GM12878 (cell line): ENCODE results near the gene GUK1. TPM values are rescaled to one million over a fixed set of nuclear protein-coding genes. Genes with fewer than 3 reads are reported as not detected.

Experiments
- ATAC-seq: fragments of 200-7000 bp; cut with Tn5 transposase; 3 replicates; pipeline ENCODE4 v1.9.1; 2020; ENCODE audit warnings: mild to moderate bottlenecking, moderate library complexity
- BruUV-seq: library from RNA; stranded (reverse); fragments of 400-500 nt; replicated peaks from 2 replicates; lab custom pipeline; 2021; lab: Mats Ljungman, UMichigan
- CTCF ChIA-PET: fragments of 300-600 bp; sonication (Branson Sonifier 250); formaldehyde crosslinking; extraction: SDS; loops from one replicate; lab custom pipeline; 2021; ENCODE audit warnings: inconsistent platforms; lab: Yijun Ruan, JAX
- POLR2A ChIA-PET: fragments of 350-600 bp; formaldehyde crosslinking; extraction: SDS; loops from one replicate; lab custom pipeline; 2021; ENCODE audit warnings: inconsistent platforms; lab: Charles Lee
- RAD21 ChIA-PET: fragments of 300-600 bp; sonication (Branson Sonifier 250); formaldehyde crosslinking; loops from one replicate; lab custom pipeline; 2023; ENCODE audit warnings: antibody characterized with exemption; ENCODE audit not compliant: unreplicated experiment; lab: Charles Lee
- SMC1A ChIA-PET: fragments of 300-600 bp; sonication (Branson Sonifier 250); formaldehyde crosslinking; loops from one replicate; lab custom pipeline; 2023; ENCODE audit not compliant: unreplicated experiment, uncharacterized antibody; lab: Charles Lee
- DNase-seq: peaks from one replicate; pipeline ENCODE4 v3.0.0-alpha.2; 2011; ENCODE audit warnings: low read depth, low spot score
- FAIRE-seq: peaks from 3 replicates; lab custom pipeline; 2011; peaks lifted over from hg19 to GRCh38; lab: Jason Lieb, UNC
- H2AFZ ChIP-seq: 2 replicates; pipeline ENCODE4 v1.6.0; 2011; ENCODE audit warnings: low read depth, low read length, control low read depth; ENCODE audit not compliant: control insufficient read depth
- H3K27ac ChIP-seq: 2 replicates; pipeline ENCODE4 v1.5.1; 2011; ENCODE audit warnings: control low read depth; ENCODE audit not compliant: control insufficient read depth, insufficient read depth
- H3K27me3 ChIP-seq, 2 experiments: replicated peaks in 1 of 2; 2 replicates each; pipeline versions ENCODE4 v1.6.0 to v1.6.1; 2011; ENCODE audit warnings: low read length in 1 of 2; ENCODE audit not compliant: control insufficient read depth in 2 of 2, insufficient read depth in 2 of 2
- H3K36me3 ChIP-seq, 2 experiments: 2 replicates each; pipeline ENCODE4 v1.5.1; 2011; ENCODE audit warnings: low read length in 1 of 2; ENCODE audit not compliant: control insufficient read depth in 2 of 2, insufficient read depth in 2 of 2
- H3K4me1 ChIP-seq: 2 replicates; pipeline ENCODE4 v1.6.1; 2011; ENCODE audit warnings: mild to moderate bottlenecking, low read length, moderate library complexity, mixed read lengths; ENCODE audit not compliant: control insufficient read depth, insufficient read depth
- H3K4me2 ChIP-seq: 2 replicates; pipeline ENCODE4 v1.6.0; 2011; ENCODE audit warnings: control low read depth; ENCODE audit not compliant: control insufficient read depth, insufficient read depth
- H3K4me3 ChIP-seq: fragments of 200-600 bp; sonication (generic); 2 replicates; pipeline ENCODE4 v1.5.1; 2016
- H3K79me2 ChIP-seq: 2 replicates; pipeline ENCODE4 v1.6.0; 2011; ENCODE audit warnings: low read length; ENCODE audit not compliant: control insufficient read depth, insufficient read depth
- H3K9ac ChIP-seq: 2 replicates; pipeline ENCODE4 v1.8.0; 2011; ENCODE audit warnings: low read length, control low read depth, mixed read lengths; ENCODE audit not compliant: control insufficient read depth, insufficient read depth
- H3K9me3 ChIP-seq: replicated peaks from 3 replicates; pipeline ENCODE4 v1.5.1; 2011; ENCODE audit warnings: mild to moderate bottlenecking, low read length; ENCODE audit not compliant: control insufficient read depth, insufficient read depth
- H4K20me1 ChIP-seq: 2 replicates; pipeline ENCODE4 v1.6.0; 2011; ENCODE audit not compliant: control insufficient read depth, insufficient read depth
- CHD4 ChIP-seq: fragments of 200-600 bp; sonication (generic); IDR thresholded peaks from 2 replicates; pipeline ENCODE4 v1.6.1; 2016; ENCODE audit warnings: mild to moderate bottlenecking
- POLR2AphosphoS2 ChIP-seq: IDR thresholded peaks from 2 replicates; pipeline ENCODE4 v1.6.1; 2011; ENCODE audit warnings: low read depth, mild to moderate bottlenecking, low read length, improper control_type of control experiment, moderate library complexity
- SREBF1 ChIP-seq: IDR thresholded peaks from 2 replicates; pipeline ENCODE4 v1.6.1; 2012; ENCODE audit warnings: mild to moderate bottlenecking, low read length
- WGBS: methylation state at CpG from one replicate; pipeline ENCODE4 v1.1.6; 2016; ENCODE audit warnings: low lambda C conversion rate; ENCODE audit not compliant: insufficient replicate concordance, insufficient coverage; ENCODE audit errors: missing lambda C conversion rate; 5-methylcytosine and 5-hydroxymethylcytosine counted together
- in situ Hi-C: fragments of 300-500 bp; cut with MboI; formaldehyde crosslinking; loops from 9 replicates; pipeline ENCODE4 v1.14.3; 2018; ENCODE audit warnings: mixed read lengths
- intact Hi-C: fragments of 100-400 bp; cut with micrococcal nuclease; formaldehyde crosslinking; loops from one replicate; pipeline ENCODE4 v1.14.2; 2022; ENCODE audit not compliant: unreplicated experiment
- polyA plus RNA-seq, 11 experiments: library from polyadenylated mRNA; depleted of rRNA in 4 of 11; unstranded in 6 of 11; stranded (reverse) in 5 of 11; fragments of >200 nt; fragmentation: Nextera tagmentation in 4 of 11; fragmentation: Illumina TruSeq in 1 of 11; extraction: Ambion mirVana in 4 of 11; extraction: Trizol in 1 of 11; gene quantifications; 1 replicate in 1 of 11; 2 replicates in 10 of 11; pipeline versions ENCODE4 v1.2.1 to v1.2.3, GENCODE V29; 2011 to 2016; ENCODE audit warnings: inconsistent platforms in 2 of 11, missing spikeins in 2 of 11, low read depth in 1 of 11
- total RNA-seq, 4 experiments: library from RNA; depleted of rRNA in 3 of 4; stranded (reverse); fragments of >200 nt in 3 of 4; fragmentation: Illumina TruSeq in 1 of 4; extraction: Trizol in 1 of 4; gene quantifications; 2 replicates each; pipeline versions ENCODE4 v1.2.1 to v1.2.3, GENCODE V29; 2013 to 2021
- TF ChIP-seq, protein P1 (sequence below): fragments of 450-650 bp; IDR thresholded peaks from 2 replicates; pipeline ENCODE4 v1.6.1; 2017; ENCODE audit warnings: low read depth, mild to moderate bottlenecking, moderate library complexity
- TF ChIP-seq, protein P2 (sequence below): fragments of 450-650 bp; IDR thresholded peaks from 2 replicates; pipeline ENCODE4 v1.6.1; 2017; ENCODE audit warnings: mild to moderate bottlenecking, moderate library complexity

Gene GUK1
- total and polyA plus RNA-seq, 10 of the 15 experiments (the other 5 are each of a cell fraction or from before 2014, with no cell fraction given), result 6.3 to 357 (median 203) TPM

GRCh38 chr1:228151180-228151925, 11.3 kb downstream of the GUK1 start:
- in situ Hi-C loops, result no loop called here
- peaks cover 4% of the 10 kb centered on the region for H3K79me2 ChIP-seq
- DNase-seq (no peak), ATAC-seq (peak; percentile 8), FAIRE-seq (no peak)
- H3K9me3 ChIP-seq, result no peaks in the 10 kb centered on the region
- no TSS peak for BruUV-seq
- RAD21 ChIA-PET, result no interaction called here
- H3K27me3 ChIP-seq, result no peaks in the 10 kb centered on the region
- TF ChIP-seq, protein P1, sequence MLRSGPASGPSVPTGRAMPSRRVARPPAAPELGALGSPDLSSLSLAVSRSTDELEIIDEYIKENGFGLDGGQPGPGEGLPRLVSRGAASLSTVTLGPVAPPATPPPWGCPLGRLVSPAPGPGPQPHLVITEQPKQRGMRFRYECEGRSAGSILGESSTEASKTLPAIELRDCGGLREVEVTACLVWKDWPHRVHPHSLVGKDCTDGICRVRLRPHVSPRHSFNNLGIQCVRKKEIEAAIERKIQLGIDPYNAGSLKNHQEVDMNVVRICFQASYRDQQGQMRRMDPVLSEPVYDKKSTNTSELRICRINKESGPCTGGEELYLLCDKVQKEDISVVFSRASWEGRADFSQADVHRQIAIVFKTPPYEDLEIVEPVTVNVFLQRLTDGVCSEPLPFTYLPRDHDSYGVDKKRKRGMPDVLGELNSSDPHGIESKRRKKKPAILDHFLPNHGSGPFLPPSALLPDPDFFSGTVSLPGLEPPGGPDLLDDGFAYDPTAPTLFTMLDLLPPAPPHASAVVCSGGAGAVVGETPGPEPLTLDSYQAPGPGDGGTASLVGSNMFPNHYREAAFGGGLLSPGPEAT, result no peak
- no peak for TF ChIP-seq CHD4
- TF ChIP-seq, protein P2, sequence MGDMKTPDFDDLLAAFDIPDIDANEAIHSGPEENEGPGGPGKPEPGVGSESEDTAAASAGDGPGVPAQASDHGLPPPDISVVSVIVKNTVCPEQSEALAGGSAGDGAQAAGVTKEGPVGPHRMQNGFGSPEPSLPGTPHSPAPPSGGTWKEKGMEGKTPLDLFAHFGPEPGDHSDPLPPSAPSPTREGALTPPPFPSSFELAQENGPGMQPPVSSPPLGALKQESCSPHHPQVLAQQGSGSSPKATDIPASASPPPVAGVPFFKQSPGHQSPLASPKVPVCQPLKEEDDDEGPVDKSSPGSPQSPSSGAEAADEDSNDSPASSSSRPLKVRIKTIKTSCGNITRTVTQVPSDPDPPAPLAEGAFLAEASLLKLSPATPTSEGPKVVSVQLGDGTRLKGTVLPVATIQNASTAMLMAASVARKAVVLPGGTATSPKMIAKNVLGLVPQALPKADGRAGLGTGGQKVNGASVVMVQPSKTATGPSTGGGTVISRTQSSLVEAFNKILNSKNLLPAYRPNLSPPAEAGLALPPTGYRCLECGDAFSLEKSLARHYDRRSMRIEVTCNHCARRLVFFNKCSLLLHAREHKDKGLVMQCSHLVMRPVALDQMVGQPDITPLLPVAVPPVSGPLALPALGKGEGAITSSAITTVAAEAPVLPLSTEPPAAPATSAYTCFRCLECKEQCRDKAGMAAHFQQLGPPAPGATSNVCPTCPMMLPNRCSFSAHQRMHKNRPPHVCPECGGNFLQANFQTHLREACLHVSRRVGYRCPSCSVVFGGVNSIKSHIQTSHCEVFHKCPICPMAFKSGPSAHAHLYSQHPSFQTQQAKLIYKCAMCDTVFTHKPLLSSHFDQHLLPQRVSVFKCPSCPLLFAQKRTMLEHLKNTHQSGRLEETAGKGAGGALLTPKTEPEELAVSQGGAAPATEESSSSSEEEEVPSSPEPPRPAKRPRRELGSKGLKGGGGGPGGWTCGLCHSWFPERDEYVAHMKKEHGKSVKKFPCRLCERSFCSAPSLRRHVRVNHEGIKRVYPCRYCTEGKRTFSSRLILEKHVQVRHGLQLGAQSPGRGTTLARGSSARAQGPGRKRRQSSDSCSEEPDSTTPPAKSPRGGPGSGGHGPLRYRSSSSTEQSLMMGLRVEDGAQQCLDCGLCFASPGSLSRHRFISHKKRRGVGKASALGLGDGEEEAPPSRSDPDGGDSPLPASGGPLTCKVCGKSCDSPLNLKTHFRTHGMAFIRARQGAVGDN, result no peak
- TF ChIP-seq POLR2AphosphoS2, result peak; percentile 46; the same call in 1 of the 2 replicates
- no peak for TF ChIP-seq SREBF1
- CTCF ChIA-PET, result no interaction called here
- H2AFZ ChIP-seq, result no peak overlapping the region
- H3K4me2 ChIP-seq, result no peak overlapping the region
- no peak overlapping the region for H3K4me3 ChIP-seq
- no peaks in the 10 kb centered on the region for H3K4me1 ChIP-seq
- peaks cover 0 to 13% of the 10 kb centered on the region in 2 experiments; a peak in 3 of 4 replicates for H3K36me3 ChIP-seq
- intact Hi-C loops, result no loop called here
- no peaks in the 10 kb centered on the region for H4K20me1 ChIP-seq
- SMC1A ChIA-PET, result no interaction called here
- 71% methylated on average over 12 of the region's 12 CpGs for WGBS
- no peak overlapping the region for H3K27ac ChIP-seq
- H3K9ac ChIP-seq, result no peak overlapping the region
- POLR2A ChIA-PET, result no interaction called here
